OCI-M2 (cell line): ENCODE data around the gene APOA5.
"Not testable (repeated sequence)": the region's sequence is repeated elsewhere in the genome, so short reads cannot be mapped to it uniquely, and the experiment has no call there.

Source experiments
- DNase-seq: peaks from one replicate; lab custom pipeline; 2025; ENCODE audit not compliant: unreplicated experiment; lab: John Stamatoyannopoulos, UW

APOA5 gene

GRCh38 chr11:116791813-116792143, at the start of gene APOA5:
APOA5 (minus strand) TSS chr11:116791879; CDS start chr11:116791860, 19 bp downstream.
- DNase-seq: no peak

DNA sequence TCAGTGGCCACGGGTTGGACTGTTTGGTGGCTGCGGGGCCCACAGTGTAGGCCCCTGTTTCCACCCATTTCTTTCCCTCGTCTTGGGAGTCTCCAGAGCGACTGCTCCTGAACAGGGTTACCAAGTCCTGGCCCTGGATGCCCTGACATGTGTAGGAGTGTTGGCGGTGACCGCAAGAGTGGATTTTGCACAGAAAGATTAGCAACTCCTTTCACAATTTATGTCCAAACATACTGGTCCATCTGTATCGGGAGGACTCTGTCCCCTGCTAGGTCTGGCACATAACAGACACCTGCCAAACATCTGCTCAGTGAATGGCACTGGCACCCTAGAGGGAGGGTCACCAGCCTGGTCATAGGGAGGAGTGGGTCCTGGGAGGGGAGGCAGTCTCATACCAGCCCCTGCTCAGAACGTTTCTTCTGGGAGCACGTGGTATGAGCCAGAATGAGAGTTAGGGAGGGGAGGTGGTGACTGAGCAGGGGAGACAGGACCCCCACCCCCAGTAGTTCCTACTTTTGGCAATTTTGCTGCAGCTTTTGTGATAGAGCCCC, 49.1 kb upstream of the APOA5 start:
- DNase-seq: no peak

DNA sequence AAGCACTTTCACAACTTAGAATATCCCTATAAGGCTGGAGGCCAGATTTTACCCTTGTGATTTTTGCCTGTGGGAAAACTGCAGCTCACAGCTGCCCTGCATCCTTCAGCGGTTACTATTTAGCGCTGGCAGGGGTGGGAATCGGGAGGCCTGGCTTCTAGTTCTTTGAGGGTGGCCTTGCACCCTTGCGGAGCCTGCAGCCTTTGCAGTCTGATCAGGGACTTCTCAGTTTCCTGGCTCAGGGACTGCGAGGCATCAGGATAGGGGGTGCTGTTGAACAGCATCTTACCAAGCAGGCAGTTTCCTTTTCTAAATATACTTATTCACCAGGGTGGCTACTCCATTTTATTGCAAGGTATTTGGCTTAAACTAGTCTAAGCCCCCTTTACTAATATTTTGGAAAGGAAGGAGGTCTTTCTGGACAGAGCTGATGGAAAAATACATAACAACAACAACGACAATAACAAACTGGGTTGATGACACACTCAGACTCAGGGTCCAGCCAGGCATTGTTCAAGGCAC, 48.6 kb upstream of the APOA5 start:
- no peak for DNase-seq

DNA sequence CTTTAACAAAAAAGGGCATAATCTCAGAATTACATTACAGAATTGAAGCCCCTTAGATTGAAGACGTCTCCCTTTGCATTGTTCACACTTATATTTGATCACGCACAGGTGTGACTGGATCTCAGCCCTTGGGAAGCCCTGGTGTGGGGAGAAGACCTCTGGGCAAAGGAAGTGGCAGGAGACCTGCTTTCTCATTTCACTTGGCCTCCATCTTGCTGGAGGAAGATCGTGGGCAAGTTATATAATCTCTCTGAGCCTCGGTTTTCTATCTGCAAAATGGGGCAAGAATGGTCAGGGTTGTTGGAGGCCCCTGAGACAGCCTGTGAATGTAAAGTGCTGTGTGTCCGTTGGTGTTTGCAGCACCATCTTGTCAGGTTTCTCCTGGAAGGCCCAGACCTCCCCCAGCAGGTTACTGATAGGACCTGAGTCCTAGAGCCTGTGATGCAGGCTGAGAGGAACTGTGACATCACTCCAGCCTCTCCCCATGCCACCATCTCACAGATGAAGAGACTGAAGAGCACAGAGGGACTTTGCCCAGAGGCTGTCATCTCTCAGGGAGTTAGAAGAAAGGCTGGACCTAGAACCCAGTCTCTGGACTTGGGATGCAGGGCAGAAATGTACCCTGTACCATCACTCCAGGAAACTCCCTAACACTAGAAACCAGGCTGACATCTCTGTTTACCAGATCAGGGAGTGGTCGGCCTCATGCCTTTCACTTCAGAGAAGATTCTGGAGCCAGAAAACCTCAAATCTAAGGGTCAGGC, 46.8 kb upstream of the APOA5 start:
- DNase-seq: no peak

DNA sequence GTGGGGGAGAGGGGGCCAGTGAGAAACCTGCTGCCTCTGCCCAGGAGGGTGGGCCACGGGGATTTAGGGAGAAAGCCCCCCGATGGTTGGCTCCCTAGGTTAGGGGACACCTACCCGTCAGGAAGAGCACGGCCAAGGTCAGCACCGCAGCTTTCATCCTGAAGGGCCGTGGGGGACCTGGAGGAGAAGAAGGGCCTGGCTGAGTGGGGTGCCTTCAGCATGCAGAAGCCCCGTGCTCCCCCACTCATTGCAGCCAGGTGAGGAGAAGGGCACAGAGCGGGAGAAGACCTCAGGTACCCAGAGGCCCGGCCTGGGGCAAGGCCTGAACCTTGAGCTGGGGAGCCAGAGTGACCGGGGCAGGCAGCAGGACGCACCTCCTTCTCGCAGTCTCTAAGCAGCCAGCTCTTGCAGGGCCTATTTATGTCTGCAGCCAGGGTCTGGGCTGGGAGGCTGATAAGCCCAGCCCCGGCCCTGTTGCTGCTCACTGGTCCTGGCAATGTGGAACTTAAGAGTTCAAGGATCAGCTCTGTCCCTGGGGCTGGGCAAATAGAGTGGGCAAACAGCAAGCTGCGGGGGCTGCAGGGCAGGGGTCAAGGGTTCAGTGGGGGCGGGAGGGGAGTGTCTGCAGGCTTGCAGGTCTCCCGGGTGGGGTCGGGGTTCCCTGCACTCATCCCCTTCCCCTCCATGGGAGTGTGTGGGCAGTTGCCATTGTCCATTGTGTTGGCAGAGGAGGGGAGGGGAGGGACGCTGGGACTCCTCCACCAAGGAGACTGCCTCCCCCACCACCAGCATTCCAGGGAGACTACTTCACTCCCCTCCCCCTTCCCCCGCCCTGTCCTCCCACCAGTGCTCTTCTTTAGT, 45.8 kb upstream of the APOA5 start, which contains the start of gene APOA1:
Gene APOA1, minus strand, starts transcription at position 392 of the 861 bp plus-strand sequence. Its CDS starts 235 bp downstream, at position 157.
- DNase-seq: no peak

- no peak for DNase-seq
These were observed 44.9 kb upstream of the APOA5 start for GRCh38 chr11:116836632-116836991.

GRCh38 chr11:116835791-116836631, 44.3 kb upstream of the APOA5 start:
- DNase-seq: no peak

- DNase-seq: no peak
These were observed 43.5 kb upstream of the APOA5 start for GRCh38 chr11:116835042-116835772.

DNA sequence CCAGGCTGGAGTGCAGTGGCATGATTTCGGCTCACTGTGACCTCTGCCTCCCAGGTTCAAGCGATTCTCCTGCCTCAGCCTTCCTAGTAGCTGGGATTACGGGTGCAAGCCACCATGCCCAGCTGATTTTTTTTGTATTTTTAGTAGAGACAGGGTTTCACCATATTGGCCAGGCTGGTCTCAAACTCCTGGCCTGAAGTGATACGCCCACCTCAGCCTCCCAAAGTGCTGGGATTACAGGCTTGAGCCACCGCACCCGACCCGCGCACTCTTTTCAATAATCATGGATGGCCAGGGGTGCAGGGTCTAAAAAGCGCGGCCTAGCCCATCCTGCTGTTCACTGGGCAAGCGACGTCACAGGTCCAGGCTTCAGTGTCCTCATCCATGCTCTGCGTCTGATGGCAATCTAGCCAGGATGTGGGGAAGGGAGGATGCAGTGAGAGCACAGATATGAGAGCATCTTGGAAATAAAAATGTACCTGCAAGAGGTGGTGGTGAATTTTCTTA, 42.9 kb upstream of the APOA5 start:
- not testable (repeated sequence) for DNase-seq

DNA sequence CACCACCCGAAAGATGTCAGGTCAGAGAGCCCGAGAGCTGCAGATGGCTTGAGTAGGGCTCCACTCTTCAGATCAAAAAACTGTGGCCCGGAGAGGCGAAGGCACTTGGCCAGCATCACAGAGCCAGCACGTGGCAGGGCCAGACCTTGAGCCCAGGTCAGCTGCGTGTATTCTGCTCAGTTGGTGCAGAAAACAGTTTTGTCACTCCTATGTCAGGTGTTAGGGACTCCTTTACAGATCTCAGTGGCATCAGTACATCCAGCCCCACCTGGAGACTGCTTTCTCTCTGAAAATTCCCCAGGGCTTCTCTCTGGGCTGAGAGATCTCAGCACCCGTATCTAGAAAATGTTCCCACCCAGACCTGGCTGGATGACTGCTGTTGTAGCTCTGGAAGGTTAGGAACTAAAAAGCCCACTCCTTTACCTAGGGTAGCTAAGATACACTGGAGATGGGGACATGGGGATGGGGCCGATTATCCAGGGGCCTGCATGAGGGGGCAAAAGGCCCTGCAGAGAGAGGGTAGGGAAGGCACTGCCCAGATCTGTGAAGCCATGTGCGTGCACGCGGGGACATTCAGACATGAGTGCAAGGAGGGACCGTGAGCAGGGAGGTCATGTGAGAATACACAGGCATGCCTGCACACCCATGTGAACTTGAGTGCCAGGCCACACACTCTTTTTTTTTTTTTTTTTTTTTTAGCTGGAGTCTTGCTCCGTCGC, 42.3 kb upstream of the APOA5 start:
- DNase-seq: no peak

GRCh38 chr11:116833491-116833815, 41.8 kb upstream of the APOA5 start:
- DNase-seq: no peak

DNA sequence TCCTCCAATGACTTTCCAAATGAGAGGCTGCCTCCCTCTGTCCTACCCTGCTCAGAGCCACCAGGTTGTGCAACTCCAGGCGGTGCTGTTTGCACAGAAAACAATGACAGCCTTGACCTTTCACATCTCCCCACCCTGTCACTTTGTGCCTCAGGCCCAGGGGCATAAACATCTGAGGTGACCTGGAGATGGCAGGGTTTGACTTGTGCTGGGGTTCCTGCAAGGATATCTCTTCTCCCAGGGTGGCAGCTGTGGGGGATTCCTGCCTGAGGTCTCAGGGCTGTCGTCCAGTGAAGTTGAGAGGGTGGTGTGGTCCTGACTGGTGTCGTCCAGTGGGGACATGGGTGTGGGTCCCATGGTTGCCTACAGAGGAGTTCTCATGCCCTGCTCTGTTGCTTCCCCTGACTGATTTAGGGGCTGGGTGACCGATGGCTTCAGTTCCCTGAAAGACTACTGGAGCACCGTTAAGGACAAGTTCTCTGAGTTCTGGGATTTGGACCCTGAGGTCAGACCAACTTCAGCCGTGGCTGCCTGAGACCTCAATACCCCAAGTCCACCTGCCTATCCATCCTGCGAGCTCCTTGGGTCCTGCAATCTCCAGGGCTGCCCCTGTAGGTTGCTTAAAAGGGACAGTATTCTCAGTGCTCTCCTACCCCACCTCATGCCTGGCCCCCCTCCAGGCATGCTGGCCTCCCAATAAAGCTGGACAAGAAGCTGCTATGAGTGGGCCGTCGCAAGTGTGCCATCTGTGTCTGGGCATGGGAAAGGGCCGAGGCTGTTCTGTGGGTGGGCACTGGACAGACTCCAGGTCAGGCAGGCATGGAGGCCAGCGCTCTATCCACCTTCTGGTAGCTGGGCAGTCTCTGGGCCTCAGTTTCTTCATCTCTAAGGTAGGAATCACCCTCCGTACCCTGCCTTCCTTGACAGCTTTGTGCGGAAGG, 40.9 kb upstream of the APOA5 start:
- DNase-seq: no peak

- DNase-seq: no peak
These were observed 40.2 kb upstream of the APOA5 start for GRCh38 chr11:116831790-116832349.

DNA sequence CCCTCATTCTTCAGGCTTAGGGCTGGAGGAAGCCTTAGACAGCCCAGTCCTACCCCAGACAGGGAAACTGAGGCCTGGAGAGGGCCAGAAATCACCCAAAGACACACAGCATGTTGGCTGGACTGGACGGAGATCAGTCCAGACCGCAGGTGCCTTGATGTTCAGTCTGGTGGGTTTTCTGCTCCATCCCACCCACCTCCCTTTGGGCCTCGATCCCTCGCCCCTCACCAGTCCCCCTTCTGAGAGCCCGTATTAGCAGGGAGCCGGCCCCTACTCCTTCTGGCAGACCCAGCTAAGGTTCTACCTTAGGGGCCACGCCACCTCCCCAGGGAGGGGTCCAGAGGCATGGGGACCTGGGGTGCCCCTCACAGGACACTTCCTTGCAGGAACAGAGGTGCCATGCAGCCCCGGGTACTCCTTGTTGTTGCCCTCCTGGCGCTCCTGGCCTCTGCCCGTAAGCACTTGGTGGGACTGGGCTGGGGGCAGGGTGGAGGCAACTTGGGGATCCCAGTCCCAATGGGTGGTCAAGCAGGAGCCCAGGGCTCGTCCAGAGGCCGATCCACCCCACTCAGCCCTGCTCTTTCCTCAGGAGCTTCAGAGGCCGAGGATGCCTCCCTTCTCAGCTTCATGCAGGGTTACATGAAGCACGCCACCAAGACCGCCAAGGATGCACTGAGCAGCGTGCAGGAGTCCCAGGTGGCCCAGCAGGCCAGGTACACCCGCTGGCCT, 38.7 kb upstream of the APOA5 start:
- no peak for DNase-seq

DNA sequence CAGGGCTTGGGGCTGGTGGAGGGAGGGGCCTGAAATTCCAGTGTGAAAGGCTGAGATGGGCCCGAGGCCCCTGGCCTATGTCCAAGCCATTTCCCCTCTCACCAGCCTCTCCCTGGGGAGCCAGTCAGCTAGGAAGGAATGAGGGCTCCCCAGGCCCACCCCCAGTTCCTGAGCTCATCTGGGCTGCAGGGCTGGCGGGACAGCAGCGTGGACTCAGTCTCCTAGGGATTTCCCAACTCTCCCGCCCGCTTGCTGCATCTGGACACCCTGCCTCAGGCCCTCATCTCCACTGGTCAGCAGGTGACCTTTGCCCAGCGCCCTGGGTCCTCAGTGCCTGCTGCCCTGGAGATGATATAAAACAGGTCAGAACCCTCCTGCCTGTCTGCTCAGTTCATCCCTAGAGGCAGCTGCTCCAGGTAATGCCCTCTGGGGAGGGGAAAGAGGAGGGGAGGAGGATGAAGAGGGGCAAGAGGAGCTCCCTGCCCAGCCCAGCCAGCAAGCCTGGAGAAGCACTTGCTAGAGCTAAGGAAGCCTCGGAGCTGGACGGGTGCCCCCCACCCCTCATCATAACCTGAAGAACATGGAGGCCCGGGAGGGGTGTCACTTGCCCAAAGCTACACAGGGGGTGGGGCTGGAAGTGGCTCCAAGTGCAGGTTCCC, 38.0 kb upstream of the APOA5 start, which contains the start of gene APOC3:
Gene APOC3, plus strand, starts transcription at position 383 of the 659 bp plus-strand sequence. CDS start 676 bp downstream, outside the sequence.
- DNase-seq: no peak

DNA sequence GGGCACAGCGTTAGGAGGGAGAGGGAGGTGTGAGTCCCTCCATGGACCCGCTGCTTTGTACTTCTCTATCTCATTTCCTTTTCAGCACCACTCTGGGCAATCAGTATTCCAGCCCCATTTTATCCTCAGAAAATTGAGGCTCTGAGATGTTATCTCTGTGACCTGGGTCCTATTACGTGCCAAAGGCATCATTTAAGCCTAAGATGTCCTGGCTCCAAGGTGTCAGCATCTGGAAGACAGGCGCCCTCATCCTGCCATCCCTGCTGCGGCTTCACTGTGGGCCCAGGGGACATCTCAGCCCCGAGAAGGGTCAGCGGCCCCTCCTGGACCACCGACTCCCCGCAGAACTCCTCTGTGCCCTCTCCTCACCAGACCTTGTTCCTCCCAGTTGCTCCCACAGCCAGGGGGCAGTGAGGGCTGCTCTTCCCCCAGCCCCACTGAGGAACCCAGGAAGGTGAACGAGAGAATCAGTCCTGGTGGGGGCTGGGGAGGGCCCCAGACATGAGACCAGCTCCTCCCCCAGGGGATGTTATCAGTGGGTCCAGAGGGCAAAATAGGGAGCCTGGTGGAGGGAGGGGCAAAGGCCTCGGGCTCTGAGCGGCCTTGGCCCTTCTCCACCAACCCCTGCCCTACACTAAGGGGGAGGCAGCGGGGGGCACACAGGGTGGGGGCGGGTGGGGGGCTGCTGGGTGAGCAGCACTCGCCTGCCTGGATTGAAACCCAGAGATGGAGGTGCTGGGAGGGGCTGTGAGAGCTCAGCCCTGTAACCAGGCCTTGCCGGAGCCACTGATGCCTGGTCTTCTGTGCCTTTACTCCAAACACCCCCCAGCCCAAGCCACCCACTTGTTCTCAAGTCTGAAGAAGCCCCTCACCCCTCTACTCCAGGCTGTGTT, 37.2 kb upstream of the APOA5 start:
- no peak for DNase-seq
